Smooth muscle cell (in vitro differentiated cells): ENCODE measurements around the gene PRDM11. TPM values are rescaled to one million over a fixed set of nuclear protein-coding genes. Genes with fewer than 3 reads are reported as not detected.

ENCODE experiments used
- DNase-seq: peaks from one replicate; lab custom pipeline; 2025; ENCODE audit not compliant: unreplicated experiment; lab: John Stamatoyannopoulos, UW
- H2AFZ ChIP-seq: fragments of 200-600 bp; sonication (generic); 2 replicates; pipeline ENCODE4 v1.6.0; 2016; ENCODE audit warnings: antibody characterized with exemption, low read depth, mild to moderate bottlenecking
- H3F3A ChIP-seq: fragments of 200-600 bp; sonication (generic); 2 replicates; pipeline ENCODE4 v1.6.0; 2017; ENCODE audit warnings: antibody characterized with exemption, low read depth
- H3K27ac ChIP-seq: fragments of 200-600 bp; sonication (generic); 2 replicates; pipeline ENCODE4 v1.5.1; 2016; ENCODE audit warnings: low read depth, mild to moderate bottlenecking
- H3K27me3 ChIP-seq: fragments of 200-600 bp; sonication (generic); 2 replicates; pipeline ENCODE4 v1.6.1; 2016; ENCODE audit warnings: low read depth, mild to moderate bottlenecking
- H3K36me3 ChIP-seq: fragments of 200-600 bp; sonication (generic); 2 replicates; pipeline ENCODE4 v1.5.1; 2016; ENCODE audit warnings: low read depth
- H3K4me1 ChIP-seq: fragments of 200-600 bp; sonication (generic); 2 replicates; pipeline ENCODE4 v1.5.1; 2016; ENCODE audit warnings: low read depth
- H3K4me2 ChIP-seq: fragments of 200-600 bp; sonication (generic); 2 replicates; pipeline ENCODE4 v1.6.0; 2016; ENCODE audit warnings: mild to moderate bottlenecking
- H3K4me3 ChIP-seq: fragments of 200-600 bp; sonication (generic); 2 replicates; pipeline ENCODE4 v1.5.1; 2016; ENCODE audit warnings: mild to moderate bottlenecking
- H3K79me2 ChIP-seq: fragments of 200-600 bp; sonication (generic); 2 replicates; pipeline ENCODE4 v1.6.0; 2016; ENCODE audit warnings: low read depth, mild to moderate bottlenecking
- H3K9ac ChIP-seq: fragments of 200-600 bp; sonication (generic); 2 replicates; pipeline ENCODE4 v1.6.0; 2016; ENCODE audit warnings: low read depth
- H3K9me3 ChIP-seq: fragments of 200-600 bp; sonication (generic); replicated peaks from 2 replicates; pipeline ENCODE4 v1.5.1; 2016; ENCODE audit warnings: low read depth
- H4K20me1 ChIP-seq: fragments of 200-600 bp; sonication (generic); 2 replicates; pipeline ENCODE4 v1.6.0; 2016; ENCODE audit warnings: low read depth
- CTCF ChIP-seq: fragments of 200-600 bp; sonication (generic); IDR thresholded peaks from 2 replicates; pipeline ENCODE4 v1.5.1; 2017; ENCODE audit warnings: borderline replicate concordance, mild to moderate bottlenecking, antibody characterized with exemption; ENCODE audit not compliant: insufficient read depth, poor library complexity, severe bottlenecking
- WGBS: methylation state at CpG from one replicate; pipeline ENCODE4 v1.1.7; 2016; ENCODE audit warnings: low lambda C conversion rate; 5-methylcytosine and 5-hydroxymethylcytosine counted together
- polyA plus RNA-seq: library from polyadenylated mRNA; unstranded; fragments of >200 nt; fragmentation: Nextera tagmentation; extraction: Ambion mirVana; gene quantifications from 2 replicates; pipeline ENCODE4 v1.2.1, GENCODE V29; 2016
- total RNA-seq: library from RNA; depleted of rRNA; stranded (reverse); fragments of >200 nt; gene quantifications from 2 replicates; pipeline ENCODE4 v1.2.3, GENCODE V29; 2014

The PRDM11 gene
- total and polyA plus RNA-seq, 2 experiments from 2014 or later = 5.8 to 6.6 TPM

DNA sequence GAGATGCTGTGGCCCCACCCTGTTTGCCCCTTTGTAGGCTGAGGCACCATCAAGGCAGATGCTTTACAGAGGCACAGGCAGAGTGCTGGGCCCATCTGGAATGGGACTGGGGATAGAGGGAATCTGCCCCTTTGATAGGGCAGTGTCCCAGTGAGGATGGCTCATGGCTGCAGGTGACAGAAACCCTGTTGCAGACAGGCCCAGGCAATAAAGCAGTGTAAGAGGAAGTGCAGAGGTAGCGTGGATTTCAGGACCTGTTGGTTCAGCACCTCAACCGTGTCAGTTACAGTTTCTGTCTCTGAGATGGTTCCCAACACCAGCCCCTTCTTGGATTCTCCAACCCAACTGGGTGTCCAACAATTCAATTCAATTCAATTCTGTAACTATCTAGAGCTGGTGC, 25.1 kb downstream of the PRDM11 start:
- H3K4me3 ChIP-seq = no peak overlapping the region
- no peaks in the 10 kb centered on the region for H3K36me3 ChIP-seq
- H3K4me2 ChIP-seq = no peak overlapping the region
- 90% methylated on average over 2 of the region's 2 CpGs for WGBS
- DNase-seq = no peak
- H3K27me3 ChIP-seq = no peaks in the 10 kb centered on the region
- H3K9me3 ChIP-seq = no peaks in the 10 kb centered on the region
- TF ChIP-seq CTCF = no peak
- no peak overlapping the region for H3K27ac ChIP-seq
- H3F3A ChIP-seq = no peaks in the 10 kb centered on the region
- no peak overlapping the region for H3K9ac ChIP-seq
- no peak overlapping the region for H2AFZ ChIP-seq
- peaks cover 9% of the 10 kb centered on the region for H4K20me1 ChIP-seq
- no peaks in the 10 kb centered on the region for H3K79me2 ChIP-seq
- H3K4me1 ChIP-seq = no peaks in the 10 kb centered on the region

DNA sequence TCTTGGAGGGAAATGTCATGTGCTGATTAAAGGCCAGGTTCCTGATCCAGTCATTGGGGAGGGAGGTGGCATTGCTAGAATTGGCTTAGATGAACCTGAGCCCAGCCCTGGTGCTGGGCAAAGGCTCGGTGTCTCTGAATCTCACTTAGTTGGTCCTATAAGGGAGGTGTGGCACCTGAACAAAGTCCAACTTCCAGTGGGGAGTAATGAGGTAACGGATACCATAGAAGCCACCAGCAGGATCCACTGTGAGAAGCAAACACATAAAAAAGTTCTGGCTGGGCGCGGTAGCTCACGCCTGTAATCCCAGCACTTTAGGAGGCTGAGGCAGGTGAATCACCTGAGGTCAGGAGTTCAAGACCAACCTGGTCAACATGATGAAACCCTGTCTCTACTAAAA, 26.6 kb downstream of the PRDM11 start:
- H3K4me2 ChIP-seq = no peak overlapping the region
- H3K27me3 ChIP-seq = no peaks in the 10 kb centered on the region
- no peak overlapping the region for H2AFZ ChIP-seq
- no peaks in the 10 kb centered on the region for H3K4me1 ChIP-seq
- H3K9me3 ChIP-seq = no peaks in the 10 kb centered on the region
- H3K36me3 ChIP-seq = no peaks in the 10 kb centered on the region
- DNase-seq = no peak
- no peaks in the 10 kb centered on the region for H3K79me2 ChIP-seq
- H3K4me3 ChIP-seq = no peak overlapping the region
- H3F3A ChIP-seq = peaks cover 10% of the 10 kb centered on the region
- peaks cover 8% of the 10 kb centered on the region for H4K20me1 ChIP-seq
- no peak overlapping the region for H3K27ac ChIP-seq
- 92% methylated on average over 5 of the region's 5 CpGs for WGBS
- no peak overlapping the region for H3K9ac ChIP-seq
- TF ChIP-seq CTCF = no peak

GRCh38 chr11:45174168-45174835, 27.9 kb downstream of the PRDM11 start:
- no peak overlapping the region for H3K9ac ChIP-seq
- no peaks in the 10 kb centered on the region for H3K27me3 ChIP-seq
- TF ChIP-seq CTCF = no peak
- no peak overlapping the region for H3K27ac ChIP-seq
- peaks cover 10% of the 10 kb centered on the region for H3F3A ChIP-seq
- no peak overlapping the region for H3K4me3 ChIP-seq
- no peaks in the 10 kb centered on the region for H3K36me3 ChIP-seq
- H3K9me3 ChIP-seq = no peaks in the 10 kb centered on the region
- no peak for DNase-seq
- 98% methylated on average over 6 of the region's 6 CpGs for WGBS
- H3K79me2 ChIP-seq = no peaks in the 10 kb centered on the region
- no peak overlapping the region for H2AFZ ChIP-seq
- H3K4me1 ChIP-seq = no peaks in the 10 kb centered on the region
- H3K4me2 ChIP-seq = no peak overlapping the region
- no peaks in the 10 kb centered on the region for H4K20me1 ChIP-seq

- DNase-seq = no peak
Observed at GRCh38 chr11:45174963-45175362, 28.5 kb downstream of the PRDM11 start.

More at GRCh38 chr11:45174963-45175362, 28.5 kb downstream of the PRDM11 start:
- Histone ChIP-seq H3K4me2 (no peak overlapping the region), H4K20me1 (no peaks in the 10 kb centered on the region), H3K9ac (no peak overlapping the region), H2AFZ (no peak overlapping the region), H3K9me3 (no peaks in the 10 kb centered on the region), H3K4me3 (no peak overlapping the region), H3K27me3 (no peaks in the 10 kb centered on the region), H3K4me1 (peaks cover 4% of the 10 kb centered on the region), H3K27ac (no peak overlapping the region), H3K36me3 (no peaks in the 10 kb centered on the region), H3F3A (peaks cover 10% of the 10 kb centered on the region), H3K79me2 (no peaks in the 10 kb centered on the region)
- TF ChIP-seq CTCF = no peak
- 94% methylated on average over 4 of the region's 4 CpGs for WGBS
